C4-2B (cell line): ENCODE data around the gene XRRA1.

ENCODE experiments used
- CTCF ChIP-seq: fragments of 450-650 bp; conservative IDR thresholded peaks from 2 replicates; pipeline ENCODE4 v1.5.1; 2017; ENCODE audit warnings: mild to moderate bottlenecking
- ZFX ChIP-seq: fragments of 450-650 bp; IDR thresholded peaks from 2 replicates; pipeline ENCODE4 v1.6.1; 2017

GRCh38 chr11:74844072-74844471 is 104.8 kb downstream of the XRRA1 start:
- no peak for TF ChIP-seq CTCF
- no peak for TF ChIP-seq ZFX
